ENCODE measurements around the gene FBXO48. TPM values are rescaled to one million over a fixed set of nuclear protein-coding genes. Genes with fewer than 3 reads are reported as not detected.

FBXO48 gene
- total RNA-seq, 1 donor from 2014 or later, result 1.8 TPM

GRCh38 chr2:68426848-68427579, 40.1 kb downstream of the FBXO48 start:
- no peak for TF ChIP-seq CTCF (IDR thresholded peaks at IDR 0.05)
- peak; percentile 42 for ATAC-seq
- Histone ChIP-seq H3K27ac (no peak overlapping the region), H3K4me3 (no peak overlapping the region), H3K4me1 (peaks cover 21% of the 10 kb centered on the region), H3K36me3 (no peaks in the 10 kb centered on the region), H3K27me3 (no peaks in the 10 kb centered on the region), H3K9me3 (no peaks in the 10 kb centered on the region)
- no peak for DNase-seq
- intact Hi-C loops (cut with DNase I), result no loop called here

GRCh38 chr2:68426446-68426845, 40.6 kb downstream of the FBXO48 start:
- Histone ChIP-seq H3K27me3 (no peaks in the 10 kb centered on the region), H3K4me1 (peaks cover 21% of the 10 kb centered on the region), H3K4me3 (no peak overlapping the region), H3K27ac (no peak overlapping the region), H3K36me3 (no peaks in the 10 kb centered on the region), H3K9me3 (no peaks in the 10 kb centered on the region)
- ATAC-seq (no peak), DNase-seq (no peak)
- TF ChIP-seq CTCF (IDR thresholded peaks at IDR 0.05), result no peak
- intact Hi-C loops (cut with DNase I), result no loop called here

- TF ChIP-seq CTCF (IDR thresholded peaks at IDR 0.05), result no peak
- Histone ChIP-seq H3K4me3 (no peak overlapping the region), H3K27me3 (no peaks in the 10 kb centered on the region), H3K36me3 (no peaks in the 10 kb centered on the region), H3K4me1 (peaks cover 21% of the 10 kb centered on the region), H3K9me3 (no peaks in the 10 kb centered on the region), H3K27ac (no peak overlapping the region)
- DNase-seq (no peak), ATAC-seq (peak; percentile 31)
- intact Hi-C loops (cut with DNase I), result no loop called here
Measured at GRCh38 chr2:68425503-68425902, 41.6 kb downstream of the FBXO48 start.

- intact Hi-C loops (cut with DNase I), result no loop called here
- no peak for DNase-seq
- ATAC-seq, result peak; percentile 53
- Histone ChIP-seq H3K36me3 (no peaks in the 10 kb centered on the region), H3K27ac (no peak overlapping the region), H3K27me3 (no peaks in the 10 kb centered on the region), H3K4me1 (peaks cover 21% of the 10 kb centered on the region), H3K4me3 (no peak overlapping the region), H3K9me3 (no peaks in the 10 kb centered on the region)
- TF ChIP-seq CTCF (IDR thresholded peaks at IDR 0.05), result no peak
Measured at GRCh38 chr2:68423966-68424650, 43.0 kb downstream of the FBXO48 start.

GRCh38 chr2:68420254-68420910, 46.7 kb downstream of the FBXO48 start:
- intact Hi-C loops (cut with DNase I), result no loop called here
- Histone ChIP-seq H3K9me3 (no peaks in the 10 kb centered on the region), H3K4me3 (no peak overlapping the region), H3K36me3 (no peaks in the 10 kb centered on the region), H3K4me1 (no peaks in the 10 kb centered on the region), H3K27me3 (no peaks in the 10 kb centered on the region), H3K27ac (no peak overlapping the region)
- DNase-seq (no peak), ATAC-seq (no peak)
- TF ChIP-seq CTCF (IDR thresholded peaks at IDR 0.05), result no peak
